Astrocyte (in vitro differentiated cells and primary cell): Measurements from ENCODE around the gene KDM1A.

Experiments
- CTCF ChIP-seq: IDR thresholded peaks from 2 replicates; pipeline ENCODE4 v1.5.1; 2011; ENCODE audit warnings: low read depth, mild to moderate bottlenecking, inconsistent platforms, low read length, moderate library complexity; ENCODE audit not compliant: insufficient read depth
- EZH2 ChIP-seq: IDR thresholded peaks from 2 replicates; pipeline ENCODE4 v1.6.1; 2012; ENCODE audit warnings: mild to moderate bottlenecking, low read length, inconsistent platforms; ENCODE audit not compliant: insufficient read depth

GRCh38 chr1:23122023-23122748 is 102.9 kb downstream of the KDM1A start:
- TF ChIP-seq CTCF (no peak), EZH2 (no peak)
